IPS-18a (cell line): ENCODE results near the gene MFN2.

ENCODE experiments used
- H3K27ac ChIP-seq: one replicate; pipeline ENCODE4 v1.5.1; 2013; ENCODE audit warnings: low read length
- H3K27me3 ChIP-seq: one replicate; pipeline ENCODE4 v1.6.1; 2013; ENCODE audit warnings: mild to moderate bottlenecking, low read length; ENCODE audit not compliant: control insufficient read depth, insufficient read depth
- H3K36me3 ChIP-seq: one replicate; pipeline ENCODE4 v1.6.1; 2013; ENCODE audit warnings: low read depth, low read length; ENCODE audit not compliant: control insufficient read depth
- H3K4me1 ChIP-seq: one replicate; pipeline ENCODE4 v1.6.1; 2013; ENCODE audit warnings: low read depth, low read length; ENCODE audit not compliant: control insufficient read depth
- H3K4me3 ChIP-seq: one replicate; pipeline ENCODE4 v1.5.1; 2013; ENCODE audit warnings: low read length
- H3K9ac ChIP-seq: one replicate; pipeline ENCODE4 v1.6.1; 2013; ENCODE audit warnings: mild to moderate bottlenecking, low read length, moderate library complexity
- H3K9me3 ChIP-seq: one replicate; pipeline ENCODE4 v1.6.1; 2013; ENCODE audit warnings: low read depth, low read length; ENCODE audit not compliant: control insufficient read depth

MFN2 gene

DNA sequence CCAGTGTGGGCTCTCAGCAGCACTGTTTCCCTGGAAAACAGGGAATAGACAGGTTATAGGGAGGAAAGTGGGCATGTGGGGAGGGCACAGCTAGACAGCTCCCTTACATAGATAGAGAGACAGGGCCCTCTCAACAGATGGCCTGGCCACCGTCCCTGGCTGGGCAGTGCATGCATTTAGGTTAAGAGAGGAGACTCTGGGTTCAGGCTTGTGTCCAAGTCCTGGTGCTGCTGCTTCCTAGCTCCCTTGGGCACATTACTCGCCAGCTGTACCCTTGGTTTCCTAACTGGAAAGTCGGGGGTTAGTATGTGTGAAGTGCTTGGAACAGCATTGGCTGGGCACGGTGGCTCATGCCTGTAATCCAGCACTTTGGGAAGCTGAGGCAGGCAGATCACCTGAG is 36.6 kb upstream of the MFN2 start:
- Histone ChIP-seq H3K4me3 (no peak overlapping the region), H3K27ac (no peak overlapping the region), H3K4me1 (peaks cover 11% of the 10 kb centered on the region), H3K9me3 (no peaks in the 10 kb centered on the region), H3K27me3 (no peaks in the 10 kb centered on the region), H3K36me3 (no peaks in the 10 kb centered on the region), H3K9ac (no peak overlapping the region)

DNA sequence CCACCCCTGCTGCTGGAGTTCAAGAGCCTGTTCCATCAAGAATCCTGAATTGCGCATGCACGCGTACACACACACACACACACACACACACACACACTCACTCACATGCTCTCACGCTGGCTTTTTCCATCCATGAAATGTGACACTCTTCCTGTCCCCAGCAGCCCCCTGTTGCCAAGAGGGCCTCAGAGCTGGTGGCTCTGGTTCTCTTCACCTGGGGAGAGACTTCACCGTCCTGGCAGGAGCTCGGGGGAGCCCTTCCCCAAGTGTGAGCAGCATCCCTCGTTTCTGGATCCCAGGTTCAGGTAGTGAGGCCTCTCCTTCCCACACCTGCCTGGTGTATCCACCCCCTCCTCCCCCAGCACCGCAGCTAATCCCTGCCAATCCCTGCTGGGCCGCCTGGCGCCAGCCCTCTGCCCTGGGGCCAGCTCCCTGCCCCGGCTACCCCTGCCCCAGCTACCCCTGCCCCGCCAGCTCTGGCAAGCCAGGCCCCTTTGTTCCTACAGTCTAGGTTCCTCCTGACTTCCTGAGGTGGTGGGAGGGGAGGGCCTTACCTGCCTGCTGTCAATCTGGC is 35.8 kb upstream of the MFN2 start:
- Histone ChIP-seq H3K9me3 (no peaks in the 10 kb centered on the region), H3K36me3 (no peaks in the 10 kb centered on the region), H3K27ac (no peak overlapping the region), H3K4me3 (no peak overlapping the region), H3K4me1 (peaks cover 11% of the 10 kb centered on the region), H3K27me3 (no peaks in the 10 kb centered on the region), H3K9ac (peak overlapping the region; percentile 13)

GRCh38 chr1:11946647-11947046 is 33.6 kb upstream of the MFN2 start:
- Histone ChIP-seq H3K36me3 (no peaks in the 10 kb centered on the region), H3K4me1 (peaks cover 11% of the 10 kb centered on the region), H3K9me3 (no peaks in the 10 kb centered on the region), H3K9ac (no peak overlapping the region), H3K4me3 (no peak overlapping the region), H3K27ac (no peak overlapping the region), H3K27me3 (no peaks in the 10 kb centered on the region)

GRCh38 chr1:11948822-11949458 is 31.3 kb upstream of the MFN2 start:
- no peak overlapping the region for H3K4me3 ChIP-seq
- no peaks in the 10 kb centered on the region for H3K9me3 ChIP-seq
- peaks cover 9% of the 10 kb centered on the region for H3K4me1 ChIP-seq
- H3K27me3 ChIP-seq, result no peaks in the 10 kb centered on the region
- H3K36me3 ChIP-seq, result no peaks in the 10 kb centered on the region
- no peak overlapping the region for H3K27ac ChIP-seq
- no peak overlapping the region for H3K9ac ChIP-seq

DNA sequence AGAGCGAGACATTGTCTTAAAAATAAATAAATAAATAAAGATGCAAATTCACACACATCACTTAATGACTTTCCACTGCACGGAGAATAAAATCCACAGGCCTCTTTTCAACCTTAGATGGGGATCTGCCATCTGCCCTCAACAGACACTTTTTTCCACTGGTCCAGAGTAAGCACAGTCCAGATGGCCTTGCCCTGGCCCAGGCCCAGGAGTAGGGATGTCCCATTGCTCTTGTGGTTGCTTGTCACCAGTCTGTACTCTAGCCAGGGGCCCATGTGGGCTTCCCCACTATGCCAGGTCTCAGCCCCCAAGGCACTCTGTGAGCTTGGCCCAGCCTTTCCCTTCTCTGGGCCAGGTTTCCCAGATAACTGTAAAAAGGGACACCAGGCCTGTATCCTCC is 28.3 kb upstream of the MFN2 start:
- no peaks in the 10 kb centered on the region for H3K27me3 ChIP-seq
- no peaks in the 10 kb centered on the region for H3K9me3 ChIP-seq
- no peaks in the 10 kb centered on the region for H3K4me1 ChIP-seq
- no peak overlapping the region for H3K9ac ChIP-seq
- H3K4me3 ChIP-seq, result no peak overlapping the region
- H3K36me3 ChIP-seq, result peaks cover 7% of the 10 kb centered on the region
- H3K27ac ChIP-seq, result no peak overlapping the region

DNA sequence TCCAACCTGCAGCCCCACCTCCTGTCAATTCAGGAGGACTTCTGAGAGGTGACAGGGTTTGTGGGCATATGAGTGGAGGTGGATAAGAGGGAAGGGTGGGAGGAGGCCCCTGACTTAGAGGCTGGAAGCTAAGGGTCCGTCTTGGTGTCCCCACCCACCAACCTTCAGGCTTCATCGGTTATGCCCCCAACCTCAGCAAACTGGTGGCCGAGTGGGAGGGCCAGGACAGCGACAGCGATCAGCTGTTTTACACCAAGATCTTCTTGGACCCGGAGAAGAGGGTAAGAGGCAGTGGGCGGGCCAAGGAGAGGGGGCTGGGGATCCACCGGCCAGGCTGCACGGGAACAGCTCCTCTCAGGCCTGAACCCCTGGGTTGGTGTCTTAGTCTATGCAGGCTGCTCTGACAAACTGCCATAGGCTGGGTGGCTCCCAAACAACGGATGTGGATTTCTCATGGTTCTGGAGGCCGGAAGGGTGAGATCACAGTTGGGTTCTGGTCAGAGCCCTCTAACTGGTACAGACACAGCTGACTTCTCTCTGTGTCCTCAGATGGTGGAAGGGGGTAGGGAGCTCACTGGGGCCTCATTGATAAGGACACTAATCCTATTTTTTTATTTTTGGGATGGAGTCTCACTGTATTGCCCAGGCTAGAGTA is 27.7 kb upstream of the MFN2 start:
- H3K27ac ChIP-seq, result no peak overlapping the region
- H3K4me1 ChIP-seq, result no peaks in the 10 kb centered on the region
- H3K36me3 ChIP-seq, result peaks cover 10% of the 10 kb centered on the region
- no peaks in the 10 kb centered on the region for H3K27me3 ChIP-seq
- no peaks in the 10 kb centered on the region for H3K9me3 ChIP-seq
- H3K9ac ChIP-seq, result no peak overlapping the region
- no peak overlapping the region for H3K4me3 ChIP-seq

DNA sequence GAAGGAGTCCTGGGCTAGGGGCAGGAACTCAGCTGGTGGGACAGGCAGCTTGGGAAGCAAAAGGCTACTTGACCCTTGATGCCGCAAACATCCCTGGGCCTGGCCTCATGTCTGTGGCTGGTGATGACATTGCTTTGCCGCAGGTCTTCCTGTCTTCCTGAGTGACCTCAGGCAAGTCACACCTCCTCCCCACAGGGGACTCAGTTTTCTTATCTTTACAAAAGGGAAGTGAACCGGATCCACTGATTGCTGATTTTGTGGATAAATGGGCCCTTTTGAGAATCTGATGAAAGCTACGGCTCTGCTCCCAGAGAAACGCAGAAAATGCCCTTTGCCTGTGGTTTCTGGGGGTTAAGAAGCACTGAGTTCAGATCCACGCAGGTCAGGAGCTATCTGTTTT is 25.0 kb upstream of the MFN2 start:
- no peaks in the 10 kb centered on the region for H3K4me1 ChIP-seq
- H3K9me3 ChIP-seq, result no peaks in the 10 kb centered on the region
- H3K27ac ChIP-seq, result no peak overlapping the region
- no peaks in the 10 kb centered on the region for H3K27me3 ChIP-seq
- H3K9ac ChIP-seq, result no peak overlapping the region
- H3K4me3 ChIP-seq, result no peak overlapping the region
- peaks cover 19% of the 10 kb centered on the region for H3K36me3 ChIP-seq

GRCh38 chr1:11957398-11957797 is 22.8 kb upstream of the MFN2 start:
- peaks cover 19% of the 10 kb centered on the region for H3K36me3 ChIP-seq
- H3K27ac ChIP-seq, result no peak overlapping the region
- no peaks in the 10 kb centered on the region for H3K27me3 ChIP-seq
- H3K9me3 ChIP-seq, result no peaks in the 10 kb centered on the region
- H3K4me3 ChIP-seq, result no peak overlapping the region
- H3K9ac ChIP-seq, result no peak overlapping the region
- H3K4me1 ChIP-seq, result no peaks in the 10 kb centered on the region

DNA sequence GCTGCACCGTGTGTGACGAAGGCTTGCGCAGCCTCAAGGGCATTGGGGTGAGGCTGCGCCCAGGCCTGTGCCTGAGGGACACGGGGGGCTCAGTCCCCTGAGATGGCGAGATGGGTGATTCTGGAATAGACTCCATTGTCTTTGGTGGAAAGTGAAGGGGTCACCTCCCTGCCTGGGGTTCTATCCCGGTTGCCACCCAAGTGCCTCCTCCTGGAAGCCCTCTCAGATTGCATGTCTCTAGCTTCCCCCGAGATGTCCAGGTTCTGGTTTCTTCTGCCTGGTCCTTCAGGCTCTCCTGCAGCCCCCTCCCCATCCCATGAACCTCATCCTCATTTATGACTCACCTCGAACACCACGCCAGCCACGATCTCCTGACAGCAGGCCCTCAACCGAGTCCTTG is 22.3 kb upstream of the MFN2 start:
- Histone ChIP-seq H3K4me1 (no peaks in the 10 kb centered on the region), H3K4me3 (no peak overlapping the region), H3K36me3 (peaks cover 19% of the 10 kb centered on the region), H3K27me3 (no peaks in the 10 kb centered on the region), H3K9ac (no peak overlapping the region), H3K27ac (no peak overlapping the region), H3K9me3 (no peaks in the 10 kb centered on the region)

GRCh38 chr1:11960276-11960675 is 20.0 kb upstream of the MFN2 start:
- Histone ChIP-seq H3K27ac (no peak overlapping the region), H3K9ac (no peak overlapping the region), H3K9me3 (no peaks in the 10 kb centered on the region), H3K4me3 (no peak overlapping the region), H3K4me1 (no peaks in the 10 kb centered on the region), H3K36me3 (peaks cover 29% of the 10 kb centered on the region), H3K27me3 (no peaks in the 10 kb centered on the region)

DNA sequence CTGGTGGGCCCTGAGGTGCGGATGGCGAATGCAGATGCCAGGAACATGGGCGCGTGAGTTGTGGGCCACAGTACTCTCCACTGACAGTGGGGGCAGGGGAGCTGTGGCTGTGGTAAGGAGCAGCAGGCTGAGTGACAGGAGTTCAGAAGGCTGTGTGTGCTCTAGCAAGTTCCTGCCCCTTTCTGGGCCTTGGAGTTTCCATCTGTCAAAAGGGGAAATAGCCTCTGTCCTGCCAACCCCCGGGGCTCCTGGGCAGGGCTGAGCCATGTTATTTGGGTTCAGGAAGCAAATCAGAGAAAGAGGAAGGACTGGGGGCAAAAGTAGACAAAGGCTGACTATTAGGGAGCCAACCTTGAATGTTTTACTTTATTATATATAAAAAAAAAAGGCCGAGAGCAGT is 19.5 kb upstream of the MFN2 start:
- H3K9ac ChIP-seq, result no peak overlapping the region
- H3K9me3 ChIP-seq, result no peaks in the 10 kb centered on the region
- no peak overlapping the region for H3K4me3 ChIP-seq
- peaks cover 30% of the 10 kb centered on the region for H3K36me3 ChIP-seq
- H3K27me3 ChIP-seq, result no peaks in the 10 kb centered on the region
- H3K4me1 ChIP-seq, result no peaks in the 10 kb centered on the region
- H3K27ac ChIP-seq, result no peak overlapping the region

DNA sequence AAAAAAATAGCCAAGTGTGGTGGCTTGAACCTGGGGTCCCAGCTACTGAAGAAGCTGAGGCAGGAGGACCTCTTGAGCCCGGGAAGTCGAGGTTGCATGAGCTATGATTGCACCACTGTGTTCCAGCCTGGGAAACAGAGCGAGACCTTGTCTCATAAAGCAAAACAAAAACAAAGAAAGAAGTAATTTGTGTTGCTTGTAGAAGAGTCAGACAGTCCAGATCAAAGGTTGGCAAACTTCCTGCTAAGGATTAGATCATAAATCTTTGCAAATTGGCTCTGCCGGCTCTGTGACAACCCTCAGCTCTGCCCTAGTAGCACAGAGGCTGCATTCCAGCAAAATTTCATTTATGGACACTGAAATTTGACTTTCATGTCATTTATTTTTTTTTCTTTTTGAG is 19.0 kb upstream of the MFN2 start:
- no peak overlapping the region for H3K4me3 ChIP-seq
- no peaks in the 10 kb centered on the region for H3K4me1 ChIP-seq
- no peaks in the 10 kb centered on the region for H3K9me3 ChIP-seq
- H3K36me3 ChIP-seq, result peaks cover 32% of the 10 kb centered on the region
- no peak overlapping the region for H3K9ac ChIP-seq
- H3K27ac ChIP-seq, result no peak overlapping the region
- no peaks in the 10 kb centered on the region for H3K27me3 ChIP-seq
